ENCODE measurements around the gene TBX19.

- TF ChIP-seq CTCF (conservative IDR thresholded peaks at IDR 0.05) (no peak), EZH2 (IDR thresholded peaks at IDR 0.05; ENCODE audit: low read depth) (no peak)
These were observed 10.7 kb downstream of the TBX19 start for GRCh38 chr1:168291222-168291837.
